EL (cell line): ENCODE results near the gene LYRM4.
"Not testable (repeated sequence)": the region's sequence is repeated elsewhere in the genome, so short reads cannot be mapped to it uniquely, and the experiment has no call there.

ENCODE experiments used
- DNase-seq: peaks from one replicate; pipeline ENCODE4 v3.0.0-alpha.2; 2016

Gene LYRM4

GRCh38 chr6:5139828-5140771 is 120.7 kb downstream of the LYRM4 start:
- no peak for DNase-seq

- DNase-seq, result no peak
Observed at GRCh38 chr6:5138995-5139827, 121.5 kb downstream of the LYRM4 start.

DNA sequence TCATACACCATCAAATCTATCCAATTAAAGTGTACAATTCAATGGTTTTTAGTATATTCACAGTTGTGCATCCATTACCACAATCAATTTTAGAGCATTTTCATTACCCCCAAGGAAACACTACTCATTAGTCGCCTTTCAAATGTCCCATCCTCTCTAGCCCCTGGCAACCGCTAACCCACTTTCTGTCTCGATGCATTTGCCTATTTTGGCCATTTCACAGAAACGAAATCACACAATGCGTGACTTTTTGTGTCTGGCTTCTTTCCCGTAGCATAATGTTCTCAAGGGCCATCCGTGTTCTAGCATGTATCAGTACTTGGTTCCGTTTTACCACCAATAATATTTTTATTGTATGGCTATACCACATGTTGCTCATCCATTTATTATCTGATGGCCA is 123.9 kb downstream of the LYRM4 start:
- DNase-seq, result no peak

DNA sequence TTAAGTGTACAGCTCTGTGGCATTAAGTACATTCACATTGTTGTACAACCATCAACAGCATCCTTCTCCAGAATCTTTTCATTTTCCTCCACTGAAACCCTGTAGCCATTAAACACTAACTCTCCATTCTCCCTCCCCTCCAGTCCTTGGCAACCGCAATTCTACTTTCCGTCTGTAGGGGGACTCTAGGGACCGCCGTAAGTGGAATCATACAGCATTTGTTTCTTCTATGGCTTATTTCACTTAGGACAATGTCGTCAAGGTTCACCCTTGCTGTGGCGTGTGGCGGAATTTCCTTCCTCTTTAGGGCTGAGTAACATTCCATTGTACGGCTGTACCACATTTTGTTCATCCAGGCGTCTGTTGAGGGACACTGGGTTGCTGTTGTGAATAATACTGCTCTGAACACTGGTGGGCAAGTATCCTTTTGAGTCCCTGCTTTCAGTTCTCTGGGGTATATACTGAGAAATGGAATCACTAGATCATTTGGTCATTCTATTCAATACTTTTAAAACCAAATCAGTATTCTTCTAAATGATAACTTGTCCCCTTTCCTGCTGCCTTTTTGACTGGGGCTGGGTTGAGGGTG is 124.9 kb downstream of the LYRM4 start:
- DNase-seq, result peak; percentile 48

GRCh38 chr6:5133943-5134342 is 126.8 kb downstream of the LYRM4 start:
- DNase-seq, result no peak

DNA sequence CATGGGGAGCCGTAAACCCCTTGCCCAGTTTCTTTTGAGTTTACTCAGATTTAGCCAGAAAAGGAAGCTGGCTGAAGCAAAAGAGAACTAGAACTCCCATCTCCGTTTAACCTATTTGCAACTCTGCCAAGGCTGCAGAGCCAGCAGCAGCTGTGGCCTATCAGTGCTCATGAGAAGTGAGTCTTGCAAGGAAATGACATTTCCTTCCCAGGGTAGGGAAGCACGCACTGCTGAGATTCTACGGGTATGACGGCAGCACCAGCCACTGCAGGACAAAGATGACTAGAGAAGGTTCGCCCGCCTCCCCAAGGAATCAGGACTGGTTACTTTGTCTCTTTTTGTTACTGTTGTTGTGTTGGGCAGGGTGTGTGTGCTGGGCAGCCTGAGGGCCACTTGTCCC is 128.0 kb downstream of the LYRM4 start:
- no peak for DNase-seq

GRCh38 chr6:5130135-5130866 is 130.4 kb downstream of the LYRM4 start:
- DNase-seq, result no peak

DNA sequence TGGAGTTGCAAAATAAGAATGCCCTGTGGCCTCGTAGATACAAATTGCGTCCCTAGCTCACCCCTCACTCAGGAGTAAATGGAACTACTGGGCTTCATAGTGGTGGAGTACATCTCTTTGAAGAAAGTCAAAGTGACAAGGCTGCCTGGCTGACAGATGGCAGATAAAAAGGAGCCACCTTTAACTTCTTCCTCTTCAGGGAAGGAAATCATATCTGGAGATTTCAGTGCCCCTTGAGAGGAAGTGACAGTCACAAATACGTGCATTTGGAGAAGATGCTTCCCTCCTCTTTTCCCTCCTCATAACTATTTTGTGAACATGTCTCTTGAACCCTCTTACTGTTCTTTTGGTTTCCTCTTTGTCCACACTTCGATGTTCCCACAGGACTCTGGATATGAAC is 132.4 kb downstream of the LYRM4 start:
- no peak for DNase-seq

DNA sequence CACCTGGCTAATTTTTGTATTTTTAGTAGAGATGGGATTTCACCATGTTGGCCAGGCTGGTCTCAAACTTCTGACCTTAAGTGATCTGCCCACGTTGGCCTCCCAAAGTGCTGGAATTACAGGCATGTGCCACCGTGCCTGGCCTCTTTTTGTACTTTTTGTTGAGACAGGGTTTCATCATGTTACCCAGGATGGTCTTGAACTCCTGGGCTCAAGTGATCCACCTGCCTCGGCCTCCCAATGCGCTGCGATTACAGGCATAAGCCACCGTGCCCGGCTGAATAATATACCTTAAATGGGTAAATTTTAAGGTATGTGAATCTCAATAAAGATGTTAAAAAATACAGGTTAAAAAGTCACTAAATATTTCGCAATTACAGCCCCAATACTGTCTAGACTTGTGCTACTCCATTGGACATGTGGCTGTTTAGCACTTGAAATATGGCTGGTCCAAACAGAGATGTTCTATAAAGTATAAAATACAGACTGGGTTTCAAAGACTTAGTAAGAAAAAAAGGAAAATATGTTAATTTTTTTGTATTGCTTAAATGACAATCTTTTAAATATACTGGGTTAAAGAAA is 133.6 kb downstream of the LYRM4 start:
- no peak for DNase-seq

DNA sequence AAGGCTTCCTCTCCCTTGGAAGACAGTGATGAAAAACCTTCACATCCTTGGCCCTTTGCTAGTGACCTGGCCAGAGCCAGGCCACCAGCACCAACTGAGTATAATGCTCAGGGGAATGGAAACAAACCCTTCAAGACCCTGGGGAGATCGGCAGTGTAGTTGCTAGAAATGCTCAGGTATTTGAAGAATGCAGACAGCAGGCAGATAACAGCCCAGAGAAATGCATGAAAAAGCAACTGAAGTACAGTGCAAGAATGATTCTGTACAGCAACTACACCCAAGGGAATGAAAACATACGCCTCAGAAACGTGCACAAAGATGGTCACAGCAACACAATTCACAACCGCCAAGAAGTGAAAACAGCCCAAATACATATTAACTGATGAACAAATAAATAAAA is 134.5 kb downstream of the LYRM4 start:
- DNase-seq, result peak; percentile 74

GRCh38 chr6:5125152-5126006 is 135.4 kb downstream of the LYRM4 start:
- DNase-seq, result peak; percentile 84

GRCh38 chr6:5124526-5124925 is 136.2 kb downstream of the LYRM4 start:
- DNase-seq, result no peak

DNA sequence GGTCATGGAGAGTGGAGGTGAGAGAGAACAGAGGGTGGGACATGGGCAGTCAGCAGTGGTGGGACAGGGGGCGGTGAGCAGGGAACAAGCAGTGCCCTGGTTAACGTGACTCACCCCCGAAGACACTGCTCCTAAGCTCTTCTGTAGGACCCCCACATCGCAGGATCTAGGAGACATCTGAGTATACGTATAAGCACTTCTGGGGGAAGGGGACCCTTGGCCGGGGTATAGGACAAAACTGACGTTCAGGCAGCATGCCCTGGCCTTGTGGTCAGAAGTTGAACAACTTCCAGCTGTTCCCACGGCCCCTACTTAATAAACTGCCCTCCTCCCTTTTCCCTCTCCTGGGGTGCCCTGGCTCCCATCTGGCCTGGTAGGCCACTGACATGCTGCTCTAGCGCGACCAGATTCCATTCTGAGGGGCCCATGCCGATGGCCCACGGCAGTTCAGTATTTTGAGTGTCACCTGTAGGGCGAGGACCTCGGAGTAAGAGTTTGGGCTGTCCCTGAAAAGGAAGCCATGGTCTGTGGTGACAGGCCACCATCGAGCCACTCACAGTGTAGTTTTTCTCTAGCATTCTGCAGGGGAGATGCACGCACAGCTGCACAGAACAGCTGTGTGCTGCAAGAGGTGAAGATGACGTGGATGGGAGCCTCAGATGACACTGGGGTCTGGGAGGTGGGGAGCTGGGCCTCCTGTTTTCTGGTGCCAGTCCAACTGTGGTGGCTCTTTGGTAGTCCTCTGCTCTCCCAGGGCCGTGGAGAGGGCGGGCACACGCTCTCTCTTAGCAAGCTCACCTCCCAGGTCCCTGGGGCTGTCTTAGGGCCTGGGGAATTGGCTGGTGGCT is 137.2 kb downstream of the LYRM4 start:
- no peak for DNase-seq

DNA sequence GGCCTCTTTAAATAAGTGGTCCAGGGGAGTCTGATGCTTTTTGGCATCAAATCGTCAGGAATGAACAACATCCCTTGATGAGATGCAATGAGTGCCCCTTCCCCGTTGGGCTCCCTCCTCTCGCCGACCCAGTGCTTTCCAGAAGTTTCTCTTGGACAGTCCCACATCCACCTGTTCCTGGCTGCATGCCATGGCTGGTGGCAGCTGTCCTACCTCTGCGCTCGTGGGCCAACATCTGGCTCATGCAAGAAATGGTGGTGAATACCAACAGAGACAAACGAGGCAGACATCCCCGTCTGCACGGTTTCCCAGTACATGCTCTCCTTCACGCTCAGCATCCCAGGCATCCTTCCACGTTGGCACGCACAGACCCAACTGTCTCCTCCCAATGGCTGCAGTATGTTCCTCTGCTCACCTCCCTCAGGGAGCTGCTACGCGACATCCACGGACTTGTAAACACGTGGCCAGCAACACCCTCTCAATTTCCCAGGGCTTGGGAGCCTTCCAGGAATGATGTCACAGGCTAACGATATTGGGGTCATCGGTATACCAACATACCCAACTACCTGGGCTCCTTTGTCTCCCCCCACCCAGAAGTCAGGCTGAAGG is 138.1 kb downstream of the LYRM4 start:
- no peak for DNase-seq

DNA sequence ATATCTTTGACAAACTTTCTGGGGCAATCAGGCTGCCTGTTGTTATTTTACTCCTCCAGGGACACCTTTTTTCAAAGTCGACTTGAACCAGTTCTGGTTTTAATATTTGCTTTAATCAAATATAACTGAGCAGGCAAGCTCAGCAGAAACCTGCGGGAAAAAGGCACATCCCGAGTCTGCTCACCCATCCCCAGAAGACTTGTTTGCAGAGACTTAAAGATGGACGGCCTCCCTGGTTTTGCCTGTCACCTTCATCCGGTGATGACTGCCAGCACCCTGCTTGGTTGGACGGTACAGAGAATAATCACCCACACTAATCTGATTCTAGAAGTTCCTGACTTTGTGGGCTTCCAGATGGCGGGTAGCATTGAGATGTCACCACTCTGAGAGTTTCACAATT is 138.8 kb downstream of the LYRM4 start:
- DNase-seq, result no peak

DNA sequence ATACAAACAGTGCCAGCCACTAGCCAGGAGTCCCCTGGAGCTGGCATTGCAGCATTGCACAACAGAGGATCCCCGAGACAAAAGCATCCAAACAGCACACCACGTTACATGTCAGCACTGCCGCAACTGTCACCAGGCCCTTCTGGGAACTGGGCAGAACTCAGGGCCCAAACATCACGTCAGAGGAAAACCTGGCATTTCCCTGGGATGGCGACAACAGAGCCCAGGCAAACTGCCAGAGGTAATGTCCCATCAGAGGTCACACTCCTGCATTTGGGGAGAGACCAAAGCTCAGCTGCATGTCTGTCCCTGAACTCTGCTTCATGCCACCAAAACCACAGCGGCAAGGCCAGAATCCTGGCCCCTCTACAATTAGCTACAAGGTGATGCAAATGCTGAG is 139.3 kb downstream of the LYRM4 start:
- no peak for DNase-seq

GRCh38 chr6:5120543-5120942 is 140.2 kb downstream of the LYRM4 start:
- DNase-seq, result not testable (repeated sequence)

- DNase-seq, result no peak
Observed at GRCh38 chr6:5120011-5120410, 140.7 kb downstream of the LYRM4 start.

GRCh38 chr6:5119090-5119951 is 141.4 kb downstream of the LYRM4 start:
- DNase-seq, result no peak
